HFF-Myc (cell line): ENCODE data around the gene AARSD1.

Experiments used
- DNase-seq: peaks from one replicate; pipeline ENCODE4 v3.0.0-alpha.2; 2011; ENCODE audit warnings: low read depth; ENCODE audit errors: extremely low read depth
- H3K4me3 ChIP-seq: replicated peaks from 2 replicates; pipeline ENCODE4 v1.5.1; 2011; ENCODE audit warnings: low read depth, mild to moderate bottlenecking, control low read depth, low read length
- CTCF ChIP-seq: IDR thresholded peaks from 2 replicates; pipeline ENCODE4 v1.5.1; 2012; ENCODE audit warnings: mild to moderate bottlenecking, low read depth, low read length, control low read depth; ENCODE audit errors: missing control alignments

The AARSD1 gene

GRCh38 chr17:42906772-42907446 is 57.3 kb downstream of the AARSD1 start:
- no peak for DNase-seq
- no peak for TF ChIP-seq CTCF

GRCh38 chr17:42904110-42904469 is 60.2 kb downstream of the AARSD1 start:
- no peak overlapping the region for H3K4me3 ChIP-seq
- TF ChIP-seq CTCF: no peak
- DNase-seq: no peak

More at GRCh38 chr17:42906772-42907446, 57.3 kb downstream of the AARSD1 start:
- H3K4me3 ChIP-seq: no peak overlapping the region

GRCh38 chr17:42901535-42902229 is 62.6 kb downstream of the AARSD1 start:
- DNase-seq: no peak
- TF ChIP-seq CTCF: no peak
- no peak overlapping the region for H3K4me3 ChIP-seq
